NCI-H2196 (cell line): ENCODE data around the gene GOLGA3.
"Not testable (repeated sequence)": the region's sequence is repeated elsewhere in the genome, so short reads cannot be mapped to it uniquely, and the experiment has no call there.

ENCODE experiments used
- DNase-seq: peaks from one replicate; lab custom pipeline; 2025; ENCODE audit not compliant: unreplicated experiment; lab: John Stamatoyannopoulos, UW

The GOLGA3 gene

GRCh38 chr12:132844681-132845080 is 16.0 kb upstream of the GOLGA3 start:
- DNase-seq, result not testable (repeated sequence)

- DNase-seq, result no peak
Measured at GRCh38 chr12:132842449-132843045, 13.9 kb upstream of the GOLGA3 start.

- DNase-seq, result no peak
Measured at GRCh38 chr12:132841151-132841550, 12.5 kb upstream of the GOLGA3 start.

GRCh38 chr12:132840536-132840935 is 11.9 kb upstream of the GOLGA3 start:
- no peak for DNase-seq

GRCh38 chr12:132839558-132840235 is 11.0 kb upstream of the GOLGA3 start:
- no peak for DNase-seq

- no peak for DNase-seq
Measured at GRCh38 chr12:132838410-132839080, 9.9 kb upstream of the GOLGA3 start.

GRCh38 chr12:132837693-132838409 is 9.2 kb upstream of the GOLGA3 start:
- DNase-seq, result no peak

- DNase-seq, result no peak
Measured at GRCh38 chr12:132836795-132837331, 8.2 kb upstream of the GOLGA3 start.

GRCh38 chr12:132836230-132836629 is 7.6 kb upstream of the GOLGA3 start:
- DNase-seq, result not testable (repeated sequence)

GRCh38 chr12:132835076-132836025 is 6.7 kb upstream of the GOLGA3 start:
- DNase-seq, result no peak

- DNase-seq, result no peak
Measured at GRCh38 chr12:132834181-132834711, 5.6 kb upstream of the GOLGA3 start.

GRCh38 chr12:132833341-132833740 is 4.7 kb upstream of the GOLGA3 start:
- no peak for DNase-seq

- no peak for DNase-seq
Measured at GRCh38 chr12:132831771-132832170, 3.1 kb upstream of the GOLGA3 start.

- DNase-seq, result peak; percentile 11
Measured at GRCh38 chr12:132827763-132828703, 636 bp downstream of the GOLGA3 start.

- DNase-seq, result no peak
Measured at GRCh38 chr12:132825861-132826260, 2.8 kb downstream of the GOLGA3 start.

- DNase-seq, result no peak
Measured at GRCh38 chr12:132825089-132825488, 3.6 kb downstream of the GOLGA3 start.

GRCh38 chr12:132824053-132824452 is 4.6 kb downstream of the GOLGA3 start:
- DNase-seq, result no peak

GRCh38 chr12:132818562-132818961 is 10.1 kb downstream of the GOLGA3 start:
- DNase-seq, result no peak

GRCh38 chr12:132814232-132814631 is 14.4 kb downstream of the GOLGA3 start:
- DNase-seq, result no peak
